ENCODE measurements around the gene MCF2L2.
"Not testable (repeated sequence)": the region's sequence is repeated elsewhere in the genome, so short reads cannot be mapped to it uniquely, and the experiment has no call there.

MCF2L2 gene

DNA sequence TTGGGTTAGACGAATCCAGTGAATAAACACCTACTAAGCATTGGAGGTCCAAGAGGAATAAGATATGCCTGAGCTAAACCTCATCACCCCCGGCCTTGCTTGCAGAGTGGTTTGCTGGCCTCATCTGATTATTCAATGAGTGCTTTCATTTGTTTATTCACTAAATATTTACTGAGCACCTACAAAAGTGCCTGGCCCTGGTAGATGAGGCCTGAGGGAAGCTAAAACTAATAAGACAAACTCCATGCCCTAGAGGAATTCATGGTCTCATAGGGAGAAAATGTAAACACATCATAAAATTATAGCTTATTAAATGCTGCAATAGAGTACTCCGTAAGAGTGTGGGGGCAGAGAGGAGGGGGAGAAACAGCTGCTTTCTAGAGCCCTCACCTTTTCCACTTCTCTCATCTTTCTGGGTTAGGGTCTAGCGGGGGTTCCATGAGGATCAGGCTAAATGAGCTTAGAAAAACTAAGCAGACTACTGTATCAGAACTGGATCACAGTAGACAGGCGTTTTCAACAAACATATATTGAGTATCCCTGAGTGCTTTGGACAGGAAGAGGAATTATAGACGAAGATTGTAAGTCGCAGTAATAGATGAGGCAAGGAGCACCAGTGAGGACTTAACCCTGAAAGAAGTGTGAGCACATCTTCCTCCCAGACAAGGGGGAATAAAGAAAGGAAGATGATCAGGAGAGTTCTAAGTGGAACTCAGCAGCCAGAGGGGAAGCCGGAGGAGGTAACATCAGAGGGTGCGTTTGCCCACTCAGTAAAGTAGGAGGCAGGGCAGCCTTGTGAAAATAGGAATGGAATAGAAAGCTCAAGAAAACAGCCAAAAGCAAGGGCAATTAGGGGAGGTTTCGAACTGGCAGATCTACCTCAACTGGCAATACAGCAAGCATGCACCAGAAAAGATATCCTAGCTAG is 234.4 kb downstream of the MCF2L2 start:
- DNase-seq, result peak; percentile 32

DNA sequence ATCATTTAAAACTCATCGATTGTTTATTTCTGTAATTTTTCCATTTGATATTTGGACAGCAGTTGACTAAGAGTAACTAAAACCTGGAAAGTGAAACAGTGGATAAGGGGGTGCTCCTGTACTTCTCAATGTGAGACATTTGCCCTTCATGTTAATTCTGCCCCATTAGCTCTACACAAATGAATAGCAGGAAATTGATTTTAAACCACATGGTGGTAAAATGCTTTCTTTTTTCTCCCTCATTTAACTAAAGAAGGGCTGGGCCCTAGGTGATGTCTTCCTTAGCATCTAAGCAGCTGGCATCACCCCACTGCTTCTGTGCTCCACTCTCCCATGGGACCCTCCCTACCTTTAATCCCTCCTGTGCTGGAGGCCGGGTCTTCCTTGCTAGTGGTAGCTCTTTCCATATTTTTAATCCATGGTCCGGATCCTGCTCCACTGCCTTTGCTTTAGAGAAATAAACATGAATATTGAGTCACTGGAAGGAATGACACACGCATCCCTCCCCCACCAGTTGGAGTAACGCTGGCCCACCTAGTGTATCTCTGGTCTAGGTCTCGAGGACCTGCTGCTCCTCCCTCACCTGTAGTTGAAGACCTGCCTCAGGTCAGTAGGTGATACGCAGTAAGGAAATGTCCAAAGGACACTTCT is 235.6 kb downstream of the MCF2L2 start:
- DNase-seq, result no peak

DNA sequence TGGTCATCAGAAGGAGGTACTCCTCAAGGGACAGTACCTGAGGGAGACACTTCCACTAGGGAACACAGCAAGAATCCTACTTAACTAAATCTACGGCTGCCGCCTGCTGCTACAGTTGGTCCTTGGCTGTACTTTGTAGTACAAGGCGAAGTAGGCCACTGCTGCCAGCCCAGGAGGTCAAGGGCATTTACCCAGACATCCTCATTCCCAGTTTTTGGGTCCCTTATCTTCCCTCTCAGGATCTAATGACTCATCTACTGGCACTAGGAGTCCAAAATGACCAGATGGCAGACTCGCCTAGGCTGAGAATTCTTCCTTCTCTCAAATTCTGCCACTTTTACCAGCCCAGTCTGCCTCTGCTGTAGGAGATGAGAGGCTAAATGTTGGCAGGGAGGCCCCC is 238.8 kb downstream of the MCF2L2 start:
- DNase-seq, result no peak

DNA sequence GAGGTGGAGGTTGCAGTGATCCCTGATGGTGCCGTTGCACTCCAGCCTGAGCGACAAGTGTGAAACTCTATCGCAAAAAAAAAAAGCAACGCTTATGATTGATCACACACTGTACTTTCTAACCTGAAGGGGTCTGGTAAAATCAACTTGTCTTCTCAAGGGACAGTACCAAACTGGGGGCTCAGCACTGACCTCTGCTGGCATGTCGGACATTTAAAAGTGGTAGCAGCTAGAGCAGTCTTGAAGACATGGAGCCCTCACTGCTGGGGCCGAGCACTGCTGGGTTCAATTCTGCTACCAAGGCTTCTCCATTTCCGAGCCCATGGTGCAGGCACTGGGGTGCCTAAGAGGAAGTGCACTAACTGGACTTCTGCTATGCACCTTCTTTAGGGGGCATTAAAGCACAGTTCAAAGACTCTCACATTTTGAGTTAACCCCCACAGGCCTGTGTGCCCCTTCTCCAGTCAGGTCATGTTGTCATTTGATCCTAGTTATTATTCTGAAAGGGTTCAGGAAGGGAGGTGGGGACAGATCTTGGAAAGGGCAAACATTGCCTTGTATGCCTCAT is 239.4 kb downstream of the MCF2L2 start:
- no peak for DNase-seq

DNA sequence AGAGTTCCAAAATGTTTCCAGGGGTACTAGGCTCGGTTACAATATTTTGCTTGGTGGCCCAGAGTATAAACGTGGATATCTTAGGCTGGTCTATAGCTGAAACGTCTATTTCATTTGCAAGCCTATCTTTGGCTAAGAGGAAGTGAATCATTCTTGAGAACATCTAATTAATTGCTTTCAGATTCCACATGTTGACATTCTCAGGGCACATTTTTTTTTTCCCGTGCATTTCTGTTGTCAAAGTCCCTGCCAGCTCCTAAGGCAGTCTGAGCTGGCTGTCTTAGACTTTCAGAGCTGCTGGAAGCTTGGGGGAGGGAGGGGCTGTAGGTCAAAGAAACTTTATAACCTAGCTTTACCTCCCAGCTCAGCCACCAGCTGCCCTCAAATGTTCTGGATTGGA is 242.7 kb downstream of the MCF2L2 start:
- DNase-seq, result no peak

DNA sequence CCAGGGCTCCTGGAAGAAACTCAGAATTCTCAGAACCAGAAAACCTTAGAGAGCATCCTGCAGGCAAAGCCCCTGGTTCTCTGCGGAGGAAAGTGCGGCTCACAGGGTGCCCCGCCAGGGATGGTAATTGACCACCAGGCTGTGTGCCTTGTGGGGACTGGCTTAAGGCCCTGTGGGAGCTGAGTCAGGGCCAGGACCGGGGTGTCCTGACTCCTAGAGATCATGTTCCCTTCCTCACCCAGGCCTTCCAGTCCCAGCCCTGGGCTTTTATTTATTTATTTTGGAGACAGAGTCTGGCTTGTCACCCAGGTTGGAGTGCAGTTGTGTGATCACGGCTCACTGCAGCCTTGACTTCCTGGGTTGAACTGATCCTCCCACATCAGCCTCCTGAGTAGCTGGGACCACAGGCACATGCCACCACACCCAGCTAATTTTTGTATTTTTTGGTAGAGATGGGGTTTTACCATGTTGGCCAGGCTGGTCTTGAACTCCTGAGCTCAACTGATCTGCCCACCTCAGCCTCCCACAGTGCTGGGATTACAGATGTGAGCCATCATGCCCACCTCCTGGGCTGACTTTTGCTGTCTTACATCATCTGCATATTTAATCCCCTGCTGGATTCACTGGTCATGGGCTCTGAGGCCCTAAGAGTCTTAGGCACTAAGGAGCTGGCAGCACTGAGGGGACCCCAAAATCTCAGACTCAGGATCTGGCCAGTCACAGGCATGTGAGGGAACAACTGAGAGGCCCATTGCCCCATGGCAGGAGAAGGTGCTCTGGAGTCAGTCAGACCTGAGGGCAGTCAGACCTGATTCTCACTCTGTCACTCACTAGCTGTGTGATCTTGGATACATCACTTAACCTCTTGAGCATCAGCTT is 245.4 kb downstream of the MCF2L2 start:
- DNase-seq, result no peak

DNA sequence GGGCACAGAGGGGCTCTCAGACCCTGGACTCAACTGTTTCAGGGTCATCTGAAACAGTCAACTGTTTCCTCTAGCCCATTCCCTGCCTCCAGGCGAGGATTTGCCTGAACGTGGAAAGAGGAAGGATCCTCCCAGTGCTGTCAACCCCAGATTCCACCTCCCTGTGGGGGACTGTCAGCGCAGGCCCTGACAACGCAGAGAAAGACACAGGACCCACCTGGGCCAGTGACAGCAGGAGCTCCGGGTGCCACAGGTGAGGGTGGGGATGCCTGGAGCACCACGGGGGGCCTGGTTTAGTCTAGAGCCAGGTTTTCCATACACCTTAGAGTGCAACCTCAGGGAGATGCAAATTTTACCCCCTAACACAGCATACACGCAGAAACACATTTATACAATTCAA is 246.3 kb downstream of the MCF2L2 start:
- DNase-seq, result no peak

DNA sequence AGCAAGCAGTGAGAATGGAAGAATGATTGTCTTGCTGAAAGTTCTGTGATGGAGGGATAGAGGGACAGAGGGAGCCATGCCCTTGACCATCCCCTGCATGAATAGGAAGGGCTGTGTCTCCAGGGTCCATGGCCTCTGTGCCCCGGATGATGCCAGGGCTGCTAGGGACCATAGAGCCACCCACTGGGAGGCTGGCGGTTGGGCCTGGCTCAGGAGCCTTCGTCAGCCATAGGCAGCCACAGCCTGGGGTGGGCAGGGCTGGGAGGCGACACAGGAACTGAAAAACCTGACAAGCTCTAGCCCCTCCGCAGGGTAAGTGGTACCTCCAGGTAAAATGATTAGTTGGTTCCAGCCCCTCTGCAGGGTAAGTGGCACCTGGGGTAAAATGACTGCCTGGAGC is 246.8 kb downstream of the MCF2L2 start:
- DNase-seq, result no peak

DNA sequence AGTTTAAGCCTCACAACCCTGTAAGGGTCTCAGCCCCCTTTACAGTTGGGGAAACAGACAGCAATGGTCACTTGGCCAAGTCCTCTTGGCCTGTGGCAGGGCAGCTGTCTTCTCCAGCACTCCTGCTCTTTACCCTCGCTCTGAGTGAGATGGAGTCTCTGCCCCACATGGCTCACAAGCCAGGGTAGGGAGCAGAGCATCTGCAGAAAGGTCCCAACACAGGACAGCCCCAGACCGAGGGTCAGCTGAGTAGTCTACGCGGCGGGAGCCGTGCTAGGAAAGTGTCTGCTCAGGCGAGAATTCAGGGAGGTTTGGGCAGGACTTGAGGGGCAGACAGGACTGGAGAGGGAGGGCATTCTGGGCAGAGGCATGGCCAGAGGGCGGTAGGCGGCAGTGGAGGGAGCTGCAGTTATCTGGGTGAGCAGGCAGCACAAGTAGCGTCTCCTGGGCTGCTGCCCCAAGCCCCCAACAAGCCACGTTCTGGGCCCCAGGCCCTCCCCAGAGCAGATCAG is 247.6 kb downstream of the MCF2L2 start:
- DNase-seq, result no peak

DNA sequence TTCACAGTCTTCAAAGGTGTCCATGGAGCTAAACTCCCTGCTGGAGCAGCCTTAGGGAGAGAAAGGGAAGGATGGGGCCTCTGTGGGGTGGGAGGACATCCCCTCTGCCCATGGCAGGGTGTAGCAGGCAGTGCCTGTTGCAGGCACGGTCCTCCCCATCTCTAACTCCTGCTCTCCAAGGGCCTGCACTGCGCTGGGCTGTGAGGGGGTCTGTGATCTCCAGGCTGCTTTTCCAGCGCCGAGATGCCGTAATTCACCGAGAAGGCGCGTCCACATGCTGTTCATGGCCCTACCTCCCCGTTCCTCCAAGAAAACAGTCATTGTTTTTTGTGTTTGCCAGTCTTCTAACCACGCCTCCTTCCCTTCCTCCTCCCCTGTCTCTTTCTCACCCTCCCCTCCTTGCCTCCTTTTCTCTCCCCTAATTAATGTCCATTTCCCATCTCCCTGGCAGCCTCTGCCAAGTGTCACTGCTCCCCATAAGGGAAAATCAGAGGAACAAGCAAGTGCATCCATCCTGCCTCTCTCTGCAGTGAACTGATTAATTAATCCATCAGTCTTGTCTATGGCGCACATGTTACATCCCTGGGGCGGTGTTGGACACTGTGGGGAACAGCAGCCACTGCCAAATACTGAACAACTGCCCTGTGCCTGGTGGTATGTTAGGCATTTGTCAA is 248.2 kb downstream of the MCF2L2 start:
- DNase-seq, result no peak

DNA sequence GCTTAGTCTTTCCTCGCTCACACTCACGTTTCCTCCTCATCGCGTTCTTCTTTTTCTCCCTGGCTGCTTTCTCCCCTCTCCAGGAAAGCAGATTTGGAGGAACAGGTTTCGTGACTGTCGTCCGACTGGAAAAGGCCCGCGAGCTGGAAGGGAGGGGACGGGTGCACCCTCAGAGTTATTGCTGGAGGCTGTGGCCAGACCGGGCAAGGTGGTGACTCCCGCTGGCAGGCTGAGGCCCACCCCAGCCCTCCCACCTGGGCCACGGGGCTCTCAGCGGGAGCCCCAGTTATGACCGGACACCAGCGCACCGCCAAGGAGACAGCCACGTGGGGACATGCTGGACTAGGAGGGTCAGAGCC is 248.9 kb downstream of the MCF2L2 start:
- not testable (repeated sequence) for DNase-seq

DNA sequence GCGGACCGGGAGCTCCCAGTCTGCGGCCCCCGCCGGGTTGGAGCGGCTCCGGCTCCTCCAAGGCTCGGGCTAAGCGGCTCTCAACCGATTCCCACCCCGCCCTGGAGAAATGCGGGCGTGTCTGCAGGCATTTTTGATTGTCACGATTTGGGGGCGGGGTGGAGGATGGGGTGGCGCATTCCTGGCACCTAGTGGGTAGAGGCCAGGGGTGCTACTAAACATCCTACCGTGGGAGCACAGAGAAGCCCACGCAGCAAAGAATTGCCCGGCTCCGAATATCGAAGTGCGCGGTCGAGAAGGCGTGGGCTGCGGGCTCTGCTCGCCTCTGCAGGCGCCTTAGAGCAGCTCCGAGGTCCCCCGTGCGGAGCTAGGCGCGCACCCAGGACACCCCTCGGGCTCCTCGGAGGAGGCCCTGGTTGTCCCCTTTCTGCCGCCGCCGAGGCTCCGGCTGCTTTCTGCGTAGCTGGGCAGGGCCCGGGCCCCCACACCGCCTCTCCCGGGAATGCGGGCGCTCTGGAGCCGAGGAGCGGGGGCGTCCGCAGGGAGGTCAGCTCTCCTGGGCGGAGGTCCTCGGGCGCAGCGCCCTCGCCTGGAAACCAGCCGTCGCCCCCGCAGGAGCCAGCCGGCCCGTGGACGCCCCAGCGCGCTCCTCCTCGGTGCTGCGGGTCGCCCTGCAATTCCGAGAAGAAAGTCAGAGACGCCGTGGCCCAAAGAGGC is 249.4 kb downstream of the MCF2L2 start:
- DNase-seq, result no peak

DNA sequence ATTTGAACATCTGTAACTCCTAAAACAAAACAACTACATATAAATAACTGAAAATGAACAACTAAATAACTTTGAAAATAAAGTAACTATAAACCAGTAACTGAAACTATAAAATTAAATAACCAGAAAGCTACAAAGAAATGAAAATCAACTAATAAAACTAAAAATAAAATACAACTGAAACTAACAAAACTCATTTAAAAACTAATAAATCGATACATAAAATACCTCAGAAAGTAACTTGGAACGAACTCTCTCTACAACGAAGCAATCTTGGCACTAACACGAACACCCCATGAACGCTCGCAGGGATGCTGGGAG is 249.9 kb downstream of the MCF2L2 start:
- no peak for DNase-seq

DNA sequence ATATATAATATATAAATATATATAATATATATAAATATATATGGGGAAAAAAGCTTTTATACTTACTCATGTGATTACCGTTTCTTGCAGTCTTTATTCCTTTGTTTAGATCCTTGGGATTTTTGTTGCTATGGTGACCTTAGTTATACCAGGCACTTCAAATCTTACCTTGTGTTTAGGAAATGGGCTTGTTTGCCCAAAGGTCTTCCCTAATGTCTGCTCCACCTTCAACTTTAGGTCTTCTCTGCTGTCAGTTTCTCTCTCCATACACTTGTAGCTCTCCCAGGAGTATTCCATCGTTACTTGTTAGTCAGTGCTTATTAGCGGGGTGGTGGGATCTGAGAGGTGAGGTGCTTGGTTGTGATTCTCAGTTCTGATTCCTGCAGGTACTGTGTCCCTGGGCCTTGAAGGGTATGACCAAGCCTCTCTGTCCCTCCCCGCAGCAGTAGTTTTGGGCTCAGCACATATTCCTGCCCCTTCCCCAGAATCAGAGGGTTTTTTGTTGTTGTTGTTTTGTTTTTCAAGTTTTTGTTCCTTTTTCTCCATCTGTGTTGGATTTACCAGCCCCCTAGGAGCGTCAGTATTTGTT is 256.3 kb downstream of the MCF2L2 start:
- DNase-seq, result no peak

DNA sequence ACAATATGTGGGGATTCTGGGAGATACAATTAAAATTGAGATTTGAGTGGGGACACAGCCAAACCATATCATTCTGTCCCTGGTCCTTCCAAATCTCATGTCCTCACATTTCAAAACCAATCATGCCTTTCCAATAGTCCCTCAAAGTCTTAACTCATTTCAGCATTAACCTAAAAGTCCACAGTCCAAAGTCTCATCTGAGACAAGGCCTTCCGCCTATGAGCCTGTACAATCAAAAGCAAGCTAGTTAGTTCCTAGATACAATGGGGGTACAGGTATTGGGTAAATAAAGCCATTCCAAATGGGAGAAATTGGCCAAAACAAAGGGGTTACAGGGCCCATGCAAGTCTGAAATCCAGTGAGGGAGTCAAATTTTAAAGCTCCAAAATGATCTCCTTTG is 260.4 kb downstream of the MCF2L2 start:
- DNase-seq, result not testable (repeated sequence)

DNA sequence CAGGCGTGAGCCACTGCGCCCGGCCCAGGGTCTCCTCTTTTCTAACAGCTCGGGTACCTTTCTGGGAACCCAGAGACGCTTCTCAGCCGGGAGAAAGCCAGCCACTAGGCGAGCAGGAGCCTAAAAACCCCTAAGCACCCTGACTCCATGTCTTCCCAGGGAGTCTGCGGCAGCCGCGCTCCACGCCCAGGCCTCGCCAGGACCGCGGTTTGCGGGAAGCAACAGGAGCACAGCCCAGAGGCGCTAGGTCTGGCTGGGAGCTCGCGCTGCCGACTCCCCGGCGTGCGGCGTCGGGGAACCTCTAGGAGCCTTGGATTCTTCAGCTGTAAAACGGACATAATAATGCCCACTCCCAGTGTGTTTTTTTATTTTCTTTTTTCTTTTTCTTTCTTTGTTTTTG is 264.9 kb downstream of the MCF2L2 start:
- no peak for DNase-seq

DNA sequence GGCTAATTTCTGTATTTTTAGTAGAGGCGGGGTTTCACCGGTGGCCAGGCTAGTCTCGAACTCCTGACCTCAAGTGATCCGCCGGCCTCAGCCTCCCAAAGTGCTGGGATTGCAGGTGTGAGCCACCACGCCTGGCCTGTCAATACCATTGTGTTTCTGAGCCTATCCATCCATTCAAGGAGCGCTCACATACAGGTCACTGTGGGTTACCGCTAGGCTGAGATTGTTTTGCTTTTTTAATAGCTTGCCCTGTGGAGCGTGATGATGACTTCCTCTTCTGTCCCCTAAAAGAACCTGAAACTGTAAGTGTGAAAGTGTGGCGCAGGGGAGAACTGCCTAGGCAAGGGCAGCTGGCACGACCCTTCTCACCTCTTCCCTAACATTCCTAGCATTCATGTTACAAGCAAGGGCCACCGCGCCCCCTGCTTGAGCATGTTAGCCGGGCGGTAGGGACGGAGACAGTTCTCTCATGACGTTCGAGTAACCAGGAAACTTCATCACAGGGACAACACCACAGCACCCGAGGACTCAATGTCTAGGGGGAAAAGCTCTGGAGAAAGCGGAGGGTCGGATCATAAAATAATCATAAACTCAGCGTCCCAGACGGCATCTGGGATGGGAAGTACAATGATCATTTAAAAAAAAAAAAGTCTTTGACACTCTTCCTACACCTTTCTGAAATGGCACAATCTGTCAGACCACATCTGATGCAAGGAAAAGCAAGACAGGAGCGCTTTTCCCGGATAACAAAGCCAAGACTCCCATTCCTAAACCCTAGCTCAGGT is 266.7 kb downstream of the MCF2L2 start:
- no peak for DNase-seq

DNA sequence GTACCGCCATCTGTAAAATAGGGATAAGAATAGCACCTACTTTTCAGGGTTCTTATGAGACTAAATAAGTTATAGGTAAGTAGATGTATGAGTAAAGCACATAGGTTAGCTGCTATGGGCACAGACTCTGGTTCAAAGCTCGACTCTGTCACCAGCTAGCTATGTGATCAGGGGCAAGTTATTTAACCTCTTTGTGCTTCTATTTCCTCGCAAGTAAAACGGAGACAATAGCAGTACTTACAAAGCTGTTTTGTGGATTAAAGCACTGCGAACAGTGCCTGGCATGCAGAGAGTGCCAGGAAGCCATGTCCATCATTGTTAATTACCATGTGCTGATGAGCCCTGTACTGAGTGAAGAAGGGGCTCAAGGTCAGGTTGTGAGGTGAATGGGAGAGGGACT is 267.8 kb downstream of the MCF2L2 start:
- DNase-seq, result no peak

DNA sequence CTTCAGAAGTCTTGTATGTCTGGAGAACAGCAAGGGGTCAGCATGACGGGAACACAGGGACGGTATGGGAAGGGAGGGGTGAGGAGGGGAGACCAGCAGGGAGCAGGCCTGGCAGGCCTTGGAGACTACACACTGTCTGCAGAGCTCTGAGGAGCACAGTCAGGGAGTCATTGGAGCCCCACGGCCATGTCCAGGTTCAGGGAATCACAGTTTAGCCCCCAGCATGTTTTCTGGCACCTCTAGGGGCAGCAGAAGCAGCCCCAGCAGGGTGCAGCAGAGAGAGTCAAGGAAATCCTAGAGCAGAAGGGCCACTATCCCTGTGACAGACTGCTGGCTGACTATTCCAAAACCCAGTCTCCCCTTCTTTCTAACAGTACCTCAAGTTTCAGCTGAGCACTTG is 269.1 kb downstream of the MCF2L2 start:
- DNase-seq, result no peak

DNA sequence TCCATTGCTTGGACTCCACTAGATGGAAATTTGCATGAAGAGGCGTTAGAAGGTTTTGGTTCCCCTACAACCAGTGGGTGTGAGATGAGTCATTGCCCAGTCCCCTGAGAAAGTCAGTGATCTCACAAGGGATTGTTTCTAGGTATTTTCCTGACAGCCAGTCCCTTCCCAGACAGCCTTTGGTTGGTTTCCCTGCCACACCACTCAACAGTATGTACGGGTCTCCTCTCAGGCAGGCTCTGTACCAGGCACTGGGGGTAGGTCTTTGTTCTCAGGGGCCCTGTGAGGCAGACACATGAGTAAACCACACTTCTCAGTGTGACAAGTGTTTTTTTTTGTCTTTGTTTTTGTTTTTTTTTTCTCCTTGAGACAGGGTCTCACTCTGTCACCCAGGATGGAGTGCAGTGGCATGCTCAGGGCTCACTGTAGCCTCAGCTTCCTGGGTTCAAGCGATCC is 269.8 kb downstream of the MCF2L2 start:
- DNase-seq, result no peak

DNA sequence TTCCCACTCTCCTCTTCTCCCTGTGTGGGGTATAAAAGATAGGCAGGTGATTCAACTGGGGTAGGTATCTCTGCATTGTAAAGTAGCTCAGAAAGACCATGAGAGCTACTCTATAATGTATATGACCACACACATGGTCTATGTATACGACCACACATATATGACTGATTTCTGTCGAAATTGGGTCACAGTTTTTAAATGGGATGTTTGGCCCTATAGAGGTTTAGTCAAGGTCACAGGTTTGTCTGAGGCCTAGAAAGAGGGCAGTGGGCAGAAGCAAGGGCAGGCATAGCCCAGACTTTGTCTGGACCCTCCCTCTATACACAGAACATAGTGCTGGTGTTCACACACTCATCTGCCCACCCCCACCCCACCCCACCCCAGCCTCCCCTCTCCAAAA is 270.3 kb downstream of the MCF2L2 start:
- no peak for DNase-seq

All from NCI-H510A (cell line).